ENCODE measurements around the gene WDR26. TPM values are rescaled to one million over a fixed set of nuclear protein-coding genes. Genes with fewer than 3 reads are reported as not detected.
A peak's percentile ranks its signal among the peaks of the same experiment; 100 is the strongest.

WDR26 gene
- total and polyA plus RNA-seq, 9 of the 15 experiments (the other 6 are each of a cell fraction or from before 2014, with no cell fraction given): 11.5 to 66.0 (median 39.8) TPM

DNA sequence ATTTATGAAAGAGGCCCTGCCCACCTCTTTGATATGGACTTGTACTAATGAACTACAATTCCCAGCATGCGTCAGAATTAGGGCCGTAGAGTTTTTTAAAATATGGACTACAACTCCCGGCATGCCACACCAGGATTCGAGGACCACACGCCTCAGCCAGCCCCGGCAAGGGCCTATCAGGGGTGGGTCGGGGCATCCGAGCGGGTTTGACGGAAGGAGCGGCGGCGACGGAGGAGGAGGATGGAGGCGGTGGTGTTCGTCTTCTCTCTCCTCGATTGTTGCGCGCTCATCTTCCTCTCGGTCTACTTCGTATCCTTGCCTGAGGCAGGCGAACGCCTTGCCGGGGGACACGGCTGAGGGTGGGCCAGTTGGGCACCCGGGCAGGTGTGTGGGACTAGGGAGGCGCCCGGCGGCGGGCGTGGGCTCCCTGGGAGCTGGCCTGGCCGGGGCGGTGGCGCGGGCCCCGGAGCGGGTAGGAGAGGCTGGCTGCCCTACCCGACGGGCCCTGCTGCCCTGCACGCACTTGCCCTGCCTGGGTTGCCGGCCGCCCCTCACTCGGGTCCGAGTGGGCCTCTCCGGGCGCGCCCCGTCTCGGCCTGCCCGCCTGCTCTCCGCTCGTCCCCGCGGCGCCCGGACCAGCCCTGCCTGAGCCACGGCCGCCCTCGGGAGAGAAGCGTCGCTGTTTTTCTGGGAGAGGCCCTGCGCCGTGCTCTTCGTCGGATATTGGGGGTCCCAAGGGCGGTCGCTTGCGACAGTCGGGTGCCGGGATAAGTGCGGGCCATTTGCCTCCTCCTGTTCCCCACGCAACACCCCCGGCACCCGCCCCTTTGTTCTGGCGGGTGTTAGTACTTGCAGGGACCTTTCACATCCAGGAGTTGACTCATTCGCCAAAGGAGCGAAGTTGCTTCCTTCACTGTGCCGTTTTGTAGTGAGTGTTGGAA, 77.6 kb downstream of the WDR26 start, which contains the start of gene CNIH4 (continued):
- TF ChIP-seq, protein P1, sequence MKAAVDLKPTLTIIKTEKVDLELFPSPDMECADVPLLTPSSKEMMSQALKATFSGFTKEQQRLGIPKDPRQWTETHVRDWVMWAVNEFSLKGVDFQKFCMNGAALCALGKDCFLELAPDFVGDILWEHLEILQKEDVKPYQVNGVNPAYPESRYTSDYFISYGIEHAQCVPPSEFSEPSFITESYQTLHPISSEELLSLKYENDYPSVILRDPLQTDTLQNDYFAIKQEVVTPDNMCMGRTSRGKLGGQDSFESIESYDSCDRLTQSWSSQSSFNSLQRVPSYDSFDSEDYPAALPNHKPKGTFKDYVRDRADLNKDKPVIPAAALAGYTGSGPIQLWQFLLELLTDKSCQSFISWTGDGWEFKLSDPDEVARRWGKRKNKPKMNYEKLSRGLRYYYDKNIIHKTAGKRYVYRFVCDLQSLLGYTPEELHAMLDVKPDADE (conservative IDR thresholded peaks at IDR 0.05; ENCODE audit: control insufficient read depth, low read depth, low read length): peak; percentile 94
- TF ChIP-seq SIX5 (IDR thresholded peaks at IDR 0.05; ENCODE audit: borderline replicate concordance in 1 of 2, insufficient read depth in 1 of 2, low read depth in 1 of 2, low read length in 2 of 2): peak; percentile 91 to 94
- TF ChIP-seq GATAD2A (IDR thresholded peaks at IDR 0.05): 0 out of 2 replicates have a peak, but pooled peaks have one; percentile 56
- TF ChIP-seq CBX1 (IDR thresholded peaks at IDR 0.05; ENCODE audit: low read depth): peak; percentile 70; the same call in 1 of the 2 replicates
- TF ChIP-seq ZNF589 (CRISPR knock-in tag; IDR thresholded peaks at IDR 0.05; ENCODE audit: low read depth): no peak
- TF ChIP-seq, protein P2, sequence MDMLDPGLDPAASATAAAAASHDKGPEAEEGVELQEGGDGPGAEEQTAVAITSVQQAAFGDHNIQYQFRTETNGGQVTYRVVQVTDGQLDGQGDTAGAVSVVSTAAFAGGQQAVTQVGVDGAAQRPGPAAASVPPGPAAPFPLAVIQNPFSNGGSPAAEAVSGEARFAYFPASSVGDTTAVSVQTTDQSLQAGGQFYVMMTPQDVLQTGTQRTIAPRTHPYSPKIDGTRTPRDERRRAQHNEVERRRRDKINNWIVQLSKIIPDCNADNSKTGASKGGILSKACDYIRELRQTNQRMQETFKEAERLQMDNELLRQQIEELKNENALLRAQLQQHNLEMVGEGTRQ (CRISPR knock-in tag; IDR thresholded peaks at IDR 0.05): 0 out of 2 replicates have a peak, but pooled peaks have one; percentile 1
- TF ChIP-seq TEAD1 (CRISPR knock-in tag; IDR thresholded peaks at IDR 0.05): peak in 1 of 2 experiments; percentile 15; a peak in 1 of 4 replicates
- TF ChIP-seq, protein P3, sequence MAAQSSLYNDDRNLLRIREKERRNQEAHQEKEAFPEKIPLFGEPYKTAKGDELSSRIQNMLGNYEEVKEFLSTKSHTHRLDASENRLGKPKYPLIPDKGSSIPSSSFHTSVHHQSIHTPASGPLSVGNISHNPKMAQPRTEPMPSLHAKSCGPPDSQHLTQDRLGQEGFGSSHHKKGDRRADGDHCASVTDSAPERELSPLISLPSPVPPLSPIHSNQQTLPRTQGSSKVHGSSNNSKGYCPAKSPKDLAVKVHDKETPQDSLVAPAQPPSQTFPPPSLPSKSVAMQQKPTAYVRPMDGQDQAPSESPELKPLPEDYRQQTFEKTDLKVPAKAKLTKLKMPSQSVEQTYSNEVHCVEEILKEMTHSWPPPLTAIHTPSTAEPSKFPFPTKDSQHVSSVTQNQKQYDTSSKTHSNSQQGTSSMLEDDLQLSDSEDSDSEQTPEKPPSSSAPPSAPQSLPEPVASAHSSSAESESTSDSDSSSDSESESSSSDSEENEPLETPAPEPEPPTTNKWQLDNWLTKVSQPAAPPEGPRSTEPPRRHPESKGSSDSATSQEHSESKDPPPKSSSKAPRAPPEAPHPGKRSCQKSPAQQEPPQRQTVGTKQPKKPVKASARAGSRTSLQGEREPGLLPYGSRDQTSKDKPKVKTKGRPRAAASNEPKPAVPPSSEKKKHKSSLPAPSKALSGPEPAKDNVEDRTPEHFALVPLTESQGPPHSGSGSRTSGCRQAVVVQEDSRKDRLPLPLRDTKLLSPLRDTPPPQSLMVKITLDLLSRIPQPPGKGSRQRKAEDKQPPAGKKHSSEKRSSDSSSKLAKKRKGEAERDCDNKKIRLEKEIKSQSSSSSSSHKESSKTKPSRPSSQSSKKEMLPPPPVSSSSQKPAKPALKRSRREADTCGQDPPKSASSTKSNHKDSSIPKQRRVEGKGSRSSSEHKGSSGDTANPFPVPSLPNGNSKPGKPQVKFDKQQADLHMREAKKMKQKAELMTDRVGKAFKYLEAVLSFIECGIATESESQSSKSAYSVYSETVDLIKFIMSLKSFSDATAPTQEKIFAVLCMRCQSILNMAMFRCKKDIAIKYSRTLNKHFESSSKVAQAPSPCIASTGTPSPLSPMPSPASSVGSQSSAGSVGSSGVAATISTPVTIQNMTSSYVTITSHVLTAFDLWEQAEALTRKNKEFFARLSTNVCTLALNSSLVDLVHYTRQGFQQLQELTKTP (IDR thresholded peaks at IDR 0.05; ENCODE audit: low read depth in 1 of 2, partially characterized antibody in 2 of 2): peak in 1 of 2 experiments; percentile 96
- TF ChIP-seq, protein P4, sequence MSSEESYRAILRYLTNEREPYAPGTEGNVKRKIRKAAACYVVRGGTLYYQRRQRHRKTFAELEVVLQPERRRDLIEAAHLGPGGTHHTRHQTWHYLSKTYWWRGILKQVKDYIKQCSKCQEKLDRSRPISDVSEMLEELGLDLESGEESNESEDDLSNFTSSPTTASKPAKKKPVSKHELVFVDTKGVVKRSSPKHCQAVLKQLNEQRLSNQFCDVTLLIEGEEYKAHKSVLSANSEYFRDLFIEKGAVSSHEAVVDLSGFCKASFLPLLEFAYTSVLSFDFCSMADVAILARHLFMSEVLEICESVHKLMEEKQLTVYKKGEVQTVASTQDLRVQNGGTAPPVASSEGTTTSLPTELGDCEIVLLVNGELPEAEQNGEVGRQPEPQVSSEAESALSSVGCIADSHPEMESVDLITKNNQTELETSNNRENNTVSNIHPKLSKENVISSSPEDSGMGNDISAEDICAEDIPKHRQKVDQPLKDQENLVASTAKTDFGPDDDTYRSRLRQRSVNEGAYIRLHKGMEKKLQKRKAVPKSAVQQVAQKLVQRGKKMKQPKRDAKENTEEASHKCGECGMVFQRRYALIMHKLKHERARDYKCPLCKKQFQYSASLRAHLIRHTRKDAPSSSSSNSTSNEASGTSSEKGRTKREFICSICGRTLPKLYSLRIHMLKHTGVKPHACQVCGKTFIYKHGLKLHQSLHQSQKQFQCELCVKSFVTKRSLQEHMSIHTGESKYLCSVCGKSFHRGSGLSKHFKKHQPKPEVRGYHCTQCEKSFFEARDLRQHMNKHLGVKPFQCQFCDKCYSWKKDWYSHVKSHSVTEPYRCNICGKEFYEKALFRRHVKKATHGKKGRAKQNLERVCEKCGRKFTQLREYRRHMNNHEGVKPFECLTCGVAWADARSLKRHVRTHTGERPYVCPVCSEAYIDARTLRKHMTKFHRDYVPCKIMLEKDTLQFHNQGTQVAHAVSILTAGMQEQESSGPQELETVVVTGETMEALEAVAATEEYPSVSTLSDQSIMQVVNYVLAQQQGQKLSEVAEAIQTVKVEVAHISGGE (CRISPR knock-in tag; IDR thresholded peaks at IDR 0.05): peak in 1 of 3 experiments; percentile 72; a peak in 2 of 6 replicates
- TF ChIP-seq TAF1 (IDR thresholded peaks at IDR 0.05; ENCODE audit: control insufficient read depth, extremely low read depth, insufficient read depth, low read length, severe bottlenecking): peak; percentile 57
- no peak for TF ChIP-seq ZNF584 (CRISPR knock-in tag; IDR thresholded peaks at IDR 0.05; ENCODE audit: low read depth)
- TF ChIP-seq ZNF263 (CRISPR knock-in tag; IDR thresholded peaks at IDR 0.05; ENCODE audit: borderline replicate concordance): peak; percentile 51; the same call in 1 of the 2 replicates
- TF ChIP-seq ZNF384 (IDR thresholded peaks at IDR 0.05; ENCODE audit: low read depth, low read length): peak; percentile 93
- TF ChIP-seq KLF10 (CRISPR knock-in tag; IDR thresholded peaks at IDR 0.05): no peak

All from K562 (cell line).